SK-N-SH (cell line): ENCODE data around the gene CATSPER3. TPM values are rescaled to one million over a fixed set of nuclear protein-coding genes. Genes with fewer than 3 reads are reported as not detected.

Experiments
- CTCF ChIA-PET: fragments of 300-600, 350-600 bp; formaldehyde crosslinking; extraction: SDS; loops from one replicate; lab custom pipeline; 2021; lab: Yijun Ruan, JAX
- POLR2A ChIA-PET: fragments of 350-600 bp; sonication (Branson Sonifier 250); formaldehyde crosslinking; extraction: SDS; loops from one replicate; lab custom pipeline; 2020; ENCODE audit warnings: antibody characterized with exemption, inconsistent platforms; lab: Yijun Ruan, JAX
- DNase-seq: peaks from one replicate; pipeline ENCODE4 v3.0.0; 2012
- H2AFZ ChIP-seq: fragments of 200-600 bp; sonication (generic); 2 replicates; pipeline ENCODE4 v1.8.1; 2016; ENCODE audit warnings: antibody characterized with exemption, mild to moderate bottlenecking, low read depth
- H3F3A ChIP-seq: fragments of 200-600 bp; sonication (generic); replicated peaks from 2 replicates; pipeline ENCODE3; 2016; ENCODE audit warnings: antibody characterized with exemption, mild to moderate bottlenecking; ENCODE audit not compliant: insufficient read depth
- H3K27ac ChIP-seq, 2 experiments: fragments of 200-500 bp in 1 of 2; fragments of 200-600 bp in 1 of 2; sonication (Bioruptor generic) in 1 of 2; sonication (generic), shearing (Covaris generic) in 1 of 2; 2 replicates each; pipeline versions ENCODE4 v1.5.1 to v1.6.1; 2014 to 2016; ENCODE audit warnings: low read depth in 2 of 2, inconsistent platforms in 1 of 2, low read length in 1 of 2, mild to moderate bottlenecking in 1 of 2, mixed read lengths in 1 of 2
- H3K27me3 ChIP-seq: fragments of 200-600 bp; sonication (generic), shearing (Covaris generic); 2 replicates; pipeline ENCODE4 v1.6.1; 2016; ENCODE audit warnings: mixed run types; ENCODE audit not compliant: insufficient read depth
- H3K36me3 ChIP-seq, 2 experiments: fragments of 200-500 bp in 1 of 2; fragments of 200-600 bp in 1 of 2; sonication (Bioruptor generic) in 1 of 2; sonication (generic) in 1 of 2; replicated peaks in 1 of 2; 2 replicates each; pipeline versions ENCODE3 to v1.5.1; 2014 to 2016; ENCODE audit warnings: low read length in 1 of 2, mild to moderate bottlenecking in 1 of 2; ENCODE audit not compliant: insufficient read depth in 2 of 2, control insufficient read depth in 1 of 2
- H3K4me1 ChIP-seq, 2 experiments: fragments of 200-500 bp in 1 of 2; fragments of 200-600 bp in 1 of 2; sonication (Bioruptor generic) in 1 of 2; sonication (generic), shearing (Covaris generic) in 1 of 2; 2 replicates each; pipeline versions ENCODE4 v1.5.1 to v1.6.1; 2014 to 2016; ENCODE audit warnings: low read depth in 1 of 2, low read length in 1 of 2, mixed run types in 1 of 2; ENCODE audit not compliant: insufficient read depth in 2 of 2, control insufficient read depth in 1 of 2
- H3K4me2 ChIP-seq: fragments of 200-600 bp; sonication (generic), shearing (Covaris generic); 2 replicates; pipeline ENCODE4 v1.6.1; 2017; ENCODE audit warnings: mixed run types
- H3K4me3 ChIP-seq, 2 experiments: fragments of 200-500 bp in 1 of 2; fragments of 200-600 bp in 1 of 2; sonication (Bioruptor generic) in 1 of 2; sonication (generic), shearing (Covaris generic) in 1 of 2; 2 replicates each; pipeline versions ENCODE4 v1.5.1 to v1.8.1; 2014 to 2016; ENCODE audit warnings: low read depth in 2 of 2, inconsistent platforms in 1 of 2, low read length in 1 of 2, mild to moderate bottlenecking in 1 of 2, mixed read lengths in 1 of 2, moderate library complexity in 1 of 2
- H3K79me2 ChIP-seq: fragments of 200-600 bp; sonication (generic); 2 replicates; pipeline ENCODE4 v1.8.1; 2017; ENCODE audit warnings: mild to moderate bottlenecking; ENCODE audit not compliant: insufficient read depth
- H3K9ac ChIP-seq: fragments of 200-600 bp; sonication (generic); 2 replicates; pipeline ENCODE4 v1.6.1; 2017; ENCODE audit warnings: mixed run types
- H3K9me2 ChIP-seq: fragments of 200-600 bp; sonication (generic); 2 replicates; pipeline ENCODE4 v1.6.1; 2017; ENCODE audit warnings: mixed run types
- H3K9me3 ChIP-seq: fragments of 200-600 bp; sonication (generic); 2 replicates; pipeline ENCODE4 v1.6.1; 2017; ENCODE audit warnings: mixed run types, mild to moderate bottlenecking, moderate library complexity
- H4K20me1 ChIP-seq: fragments of 200-600 bp; sonication (generic); 2 replicates; pipeline ENCODE4 v1.6.1; 2017; ENCODE audit warnings: mild to moderate bottlenecking, mixed run types; ENCODE audit not compliant: insufficient read depth
- ELF1 ChIP-seq: IDR thresholded peaks from 2 replicates; pipeline ENCODE4 v1.4.0; 2012
- EP300 ChIP-seq, 2 experiments: IDR thresholded peaks; 2 replicates each; pipeline versions ENCODE4 v1.4.0 to v1.6.1; 2012; ENCODE audit warnings: borderline replicate concordance in 1 of 2, low read depth in 1 of 2, low read length in 1 of 2
- EZH2phosphoT487 ChIP-seq: fragments of 200-600 bp; sonication (generic); IDR thresholded peaks from 2 replicates; pipeline ENCODE4 v1.6.1; 2017; ENCODE audit warnings: low read depth, mixed run types, mild to moderate bottlenecking, antibody characterized with exemption, moderate library complexity, borderline replicate concordance
- FOSL2 ChIP-seq: IDR thresholded peaks from 2 replicates; pipeline ENCODE4 v1.4.0; 2012; ENCODE audit warnings: low read depth, mild to moderate bottlenecking, moderate library complexity, borderline replicate concordance
- FOXJ3 ChIP-seq: sonication (generic); formaldehyde crosslinking; IDR thresholded peaks from 2 replicates; pipeline ENCODE4 v1.5.1; 2020; ENCODE audit warnings: mild to moderate bottlenecking, missing genetic modification reagents
- FOXM1 ChIP-seq: IDR thresholded peaks from 2 replicates; pipeline ENCODE4 v1.4.0; 2012; ENCODE audit warnings: low read depth, mild to moderate bottlenecking
- GATA2 ChIP-seq: sonication (generic); formaldehyde crosslinking; IDR thresholded peaks from 2 replicates; pipeline ENCODE4 v1.5.0; 2020; ENCODE audit warnings: mild to moderate bottlenecking, missing genetic modification reagents
- MEF2A ChIP-seq: IDR thresholded peaks from 2 replicates; pipeline ENCODE4 v1.4.0; 2012; ENCODE audit warnings: low read depth, borderline replicate concordance
- MXI1 ChIP-seq: IDR thresholded peaks from 2 replicates; pipeline ENCODE4 v1.6.1; 2012; ENCODE audit warnings: mild to moderate bottlenecking, low read depth, low read length, improper control_type of control experiment
- NRF1 ChIP-seq: IDR thresholded peaks from 2 replicates; pipeline ENCODE4 v1.6.1; 2012; ENCODE audit warnings: low read depth, mild to moderate bottlenecking, low read length
- RAD21 ChIP-seq: IDR thresholded peaks from 2 replicates; pipeline ENCODE4 v1.6.1; 2012; ENCODE audit warnings: mild to moderate bottlenecking, low read length
- RFX5 ChIP-seq: IDR thresholded peaks from 2 replicates; pipeline ENCODE4 v1.6.1; 2012; ENCODE audit warnings: mild to moderate bottlenecking, improper control_type of control experiment, low read length
- SIN3A ChIP-seq: IDR thresholded peaks from 2 replicates; pipeline ENCODE4 v1.6.1; 2012; ENCODE audit warnings: low read depth, mild to moderate bottlenecking, low read length, moderate library complexity, borderline replicate concordance
- SMC3 ChIP-seq: IDR thresholded peaks from 2 replicates; pipeline ENCODE4 v1.6.1; 2012; ENCODE audit warnings: low read depth, low read length, improper control_type of control experiment
- TCF12 ChIP-seq: IDR thresholded peaks from 2 replicates; pipeline ENCODE4 v1.4.0; 2012
- YY1 ChIP-seq: IDR thresholded peaks from 2 replicates; pipeline ENCODE4 v1.4.0; 2012; ENCODE audit warnings: low read depth, mild to moderate bottlenecking
- WGBS: methylation state at CpG from one replicate; pipeline ENCODE4 v1.1.6; 2017; ENCODE audit warnings: low lambda C conversion rate; 5-methylcytosine and 5-hydroxymethylcytosine counted together
- polyA plus RNA-seq, 3 experiments: library from polyadenylated mRNA; depleted of rRNA; stranded (reverse); fragments of >200 nt; gene quantifications; 2 replicates each; pipeline ENCODE4 v1.2.3, GENCODE V29; 2012
- TF ChIP-seq, protein P1 (sequence below): IDR thresholded peaks from 2 replicates; pipeline ENCODE4 v1.4.0; 2012; ENCODE audit warnings: low read depth
- TF ChIP-seq, protein P2 (sequence below): fragments of 150-350 bp; IDR thresholded peaks from 2 replicates; pipeline ENCODE4 v1.6.1; 2016; ENCODE audit warnings: mild to moderate bottlenecking, low read depth, low read length
- TF ChIP-seq, protein P3 (sequence below): IDR thresholded peaks from 2 replicates; pipeline ENCODE4 v1.4.0; 2012; ENCODE audit warnings: low read depth, borderline replicate concordance
- TF ChIP-seq, protein P4 (sequence below): fragments of 150-350 bp; IDR thresholded peaks from 2 replicates; pipeline ENCODE4 v1.6.1; 2017; ENCODE audit warnings: antibody characterized with exemption, low read length, low read depth, borderline replicate concordance
- TF ChIP-seq, protein P5 (sequence below): fragments of 200-600 bp; sonication (generic); IDR thresholded peaks from 2 replicates; pipeline ENCODE4 v1.6.1; 2017; ENCODE audit warnings: antibody characterized with exemption, mild to moderate bottlenecking, moderate library complexity

CATSPER3 gene
- polyA plus RNA-seq, 1 of the 3 experiments (the other 2 are of a cell fraction) = 0.26 TPM

DNA sequence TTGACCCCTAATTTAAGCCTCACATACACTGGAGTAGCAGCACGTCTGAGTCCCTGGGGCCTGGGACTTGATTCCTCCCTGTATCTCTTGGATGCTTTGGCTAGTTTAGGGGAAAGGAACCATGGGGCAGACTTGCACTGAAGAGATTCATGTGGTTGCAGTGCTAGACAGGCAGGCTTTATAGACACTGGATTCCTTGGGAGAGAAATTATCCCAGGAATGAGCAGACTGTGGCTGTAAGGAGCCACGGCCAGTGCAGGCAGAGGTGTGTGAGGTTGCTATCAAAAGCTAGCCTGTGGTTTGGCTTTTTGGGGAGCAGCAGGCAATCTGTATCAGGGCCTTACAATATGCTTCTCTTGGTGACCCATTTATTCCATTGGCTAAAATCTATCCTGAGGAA is 86.8 kb downstream of the CATSPER3 start:
- no peak for DNase-seq
- TF ChIP-seq, protein P1, sequence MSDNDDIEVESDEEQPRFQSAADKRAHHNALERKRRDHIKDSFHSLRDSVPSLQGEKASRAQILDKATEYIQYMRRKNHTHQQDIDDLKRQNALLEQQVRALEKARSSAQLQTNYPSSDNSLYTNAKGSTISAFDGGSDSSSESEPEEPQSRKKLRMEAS = no peak
- no peak for TF ChIP-seq NRF1
- no peak for TF ChIP-seq FOXM1
- TF ChIP-seq ELF1 = no peak
- TF ChIP-seq, protein P2, sequence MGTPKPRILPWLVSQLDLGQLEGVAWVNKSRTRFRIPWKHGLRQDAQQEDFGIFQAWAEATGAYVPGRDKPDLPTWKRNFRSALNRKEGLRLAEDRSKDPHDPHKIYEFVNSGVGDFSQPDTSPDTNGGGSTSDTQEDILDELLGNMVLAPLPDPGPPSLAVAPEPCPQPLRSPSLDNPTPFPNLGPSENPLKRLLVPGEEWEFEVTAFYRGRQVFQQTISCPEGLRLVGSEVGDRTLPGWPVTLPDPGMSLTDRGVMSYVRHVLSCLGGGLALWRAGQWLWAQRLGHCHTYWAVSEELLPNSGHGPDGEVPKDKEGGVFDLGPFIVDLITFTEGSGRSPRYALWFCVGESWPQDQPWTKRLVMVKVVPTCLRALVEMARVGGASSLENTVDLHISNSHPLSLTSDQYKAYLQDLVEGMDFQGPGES = no peak
- TF ChIP-seq MEF2A = no peak
- TF ChIP-seq FOXJ3 (CRISPR knock-in tag) = no peak
- no peak for TF ChIP-seq FOSL2
- no peak for TF ChIP-seq TCF12
- no peak for TF ChIP-seq SMC3
- TF ChIP-seq, protein P3, sequence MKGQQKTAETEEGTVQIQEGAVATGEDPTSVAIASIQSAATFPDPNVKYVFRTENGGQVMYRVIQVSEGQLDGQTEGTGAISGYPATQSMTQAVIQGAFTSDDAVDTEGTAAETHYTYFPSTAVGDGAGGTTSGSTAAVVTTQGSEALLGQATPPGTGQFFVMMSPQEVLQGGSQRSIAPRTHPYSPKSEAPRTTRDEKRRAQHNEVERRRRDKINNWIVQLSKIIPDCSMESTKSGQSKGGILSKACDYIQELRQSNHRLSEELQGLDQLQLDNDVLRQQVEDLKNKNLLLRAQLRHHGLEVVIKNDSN = no peak
- no peak for TF ChIP-seq YY1
- no peak for TF ChIP-seq EZH2phosphoT487
- no peak for TF ChIP-seq RAD21
- TF ChIP-seq EP300 (IDR thresholded peaks at IDR 0.05; ENCODE audit: borderline replicate concordance in 1 of 2, low read depth in 1 of 2, low read length in 1 of 2) = no peak
- no peak for TF ChIP-seq SIN3A
- TF ChIP-seq, all 33 proteins: peak for 0
- CTCF ChIA-PET = interaction anchor here (1.4 kb wide), 1 partner anchor 150 kb away, joined by 4 read pairs; the partner anchor contains the start of gene PCBD2
- Histone ChIP-seq H3K27me3 (peaks cover 56% of the 10 kb centered on the region), H3K9ac (no peak overlapping the region), H4K20me1 (no peaks in the 10 kb centered on the region), H2AFZ (no peak overlapping the region), H3K4me2 (no peak overlapping the region), H3K27ac (no peak overlapping the region), H3K79me2 (no peaks in the 10 kb centered on the region), H3K9me3 (no peaks in the 10 kb centered on the region), H3K9me2 (no peaks in the 10 kb centered on the region), H3F3A (no peaks in the 10 kb centered on the region), H3K4me1 (no peaks in the 10 kb centered on the region; a peak in 1 of 4 replicates), H3K4me3 (no peak overlapping the region), H3K36me3 (no peaks in the 10 kb centered on the region)
- POLR2A ChIA-PET = no interaction called here
- 39% methylated on average over 2 of the region's 2 CpGs for WGBS

DNA sequence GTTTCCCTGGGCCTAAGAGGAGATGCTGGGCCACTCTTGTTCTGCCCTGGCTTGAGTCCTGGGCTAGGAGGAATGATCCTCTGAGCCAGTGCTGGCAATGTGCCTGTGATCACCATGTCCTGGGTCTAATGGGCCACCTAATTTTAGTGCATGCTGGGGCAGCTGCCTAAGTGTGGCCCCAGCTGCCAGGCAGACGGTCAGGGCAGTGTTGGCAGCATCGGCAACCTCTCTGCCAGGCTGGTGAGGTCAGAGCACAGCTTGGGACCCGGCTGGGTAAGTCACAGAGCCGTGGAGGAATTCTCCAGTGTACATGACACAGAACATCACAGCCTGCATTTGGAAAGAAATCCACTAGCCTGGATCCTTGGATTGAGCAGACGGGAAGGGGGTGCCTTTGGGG is 87.7 kb downstream of the CATSPER3 start:
- no peak overlapping the region for H2AFZ ChIP-seq
- no peak overlapping the region for H3K27ac ChIP-seq
- H3K9ac ChIP-seq = no peak overlapping the region
- H3K9me3 ChIP-seq = no peaks in the 10 kb centered on the region
- ChIA-PET CTCF (interaction anchor here (1.0 kb wide), 1 partner anchor 277 kb away, joined by 3 read pairs; no protein-coding TSS in a partner anchor), POLR2A (no interaction called here)
- H3K4me2 ChIP-seq = no peak overlapping the region
- no peaks in the 10 kb centered on the region for H4K20me1 ChIP-seq
- no peaks in the 10 kb centered on the region for H3K36me3 ChIP-seq
- H3K4me1 ChIP-seq = no peaks in the 10 kb centered on the region
- 67% methylated on average over 1 of the region's 5 CpGs for WGBS
- H3F3A ChIP-seq = no peaks in the 10 kb centered on the region
- no peaks in the 10 kb centered on the region for H3K79me2 ChIP-seq
- no peak for DNase-seq
- peaks cover 48% of the 10 kb centered on the region for H3K27me3 ChIP-seq
- H3K9me2 ChIP-seq = no peaks in the 10 kb centered on the region
- H3K4me3 ChIP-seq = no peak overlapping the region
- no peak for TF ChIP-seq NRF1
- TF ChIP-seq FOXJ3 (CRISPR knock-in tag) = no peak
- no peak for TF ChIP-seq YY1
- TF ChIP-seq, protein P4, sequence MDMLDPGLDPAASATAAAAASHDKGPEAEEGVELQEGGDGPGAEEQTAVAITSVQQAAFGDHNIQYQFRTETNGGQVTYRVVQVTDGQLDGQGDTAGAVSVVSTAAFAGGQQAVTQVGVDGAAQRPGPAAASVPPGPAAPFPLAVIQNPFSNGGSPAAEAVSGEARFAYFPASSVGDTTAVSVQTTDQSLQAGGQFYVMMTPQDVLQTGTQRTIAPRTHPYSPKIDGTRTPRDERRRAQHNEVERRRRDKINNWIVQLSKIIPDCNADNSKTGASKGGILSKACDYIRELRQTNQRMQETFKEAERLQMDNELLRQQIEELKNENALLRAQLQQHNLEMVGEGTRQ = no peak
- TF ChIP-seq, protein P5, sequence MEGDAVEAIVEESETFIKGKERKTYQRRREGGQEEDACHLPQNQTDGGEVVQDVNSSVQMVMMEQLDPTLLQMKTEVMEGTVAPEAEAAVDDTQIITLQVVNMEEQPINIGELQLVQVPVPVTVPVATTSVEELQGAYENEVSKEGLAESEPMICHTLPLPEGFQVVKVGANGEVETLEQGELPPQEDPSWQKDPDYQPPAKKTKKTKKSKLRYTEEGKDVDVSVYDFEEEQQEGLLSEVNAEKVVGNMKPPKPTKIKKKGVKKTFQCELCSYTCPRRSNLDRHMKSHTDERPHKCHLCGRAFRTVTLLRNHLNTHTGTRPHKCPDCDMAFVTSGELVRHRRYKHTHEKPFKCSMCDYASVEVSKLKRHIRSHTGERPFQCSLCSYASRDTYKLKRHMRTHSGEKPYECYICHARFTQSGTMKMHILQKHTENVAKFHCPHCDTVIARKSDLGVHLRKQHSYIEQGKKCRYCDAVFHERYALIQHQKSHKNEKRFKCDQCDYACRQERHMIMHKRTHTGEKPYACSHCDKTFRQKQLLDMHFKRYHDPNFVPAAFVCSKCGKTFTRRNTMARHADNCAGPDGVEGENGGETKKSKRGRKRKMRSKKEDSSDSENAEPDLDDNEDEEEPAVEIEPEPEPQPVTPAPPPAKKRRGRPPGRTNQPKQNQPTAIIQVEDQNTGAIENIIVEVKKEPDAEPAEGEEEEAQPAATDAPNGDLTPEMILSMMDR = no peak
- TF ChIP-seq, protein P3 = no peak
- TF ChIP-seq MXI1 = no peak
- TF ChIP-seq GATA2 (CRISPR knock-in tag) = no peak
- TF ChIP-seq SMC3 = no peak
- TF ChIP-seq, protein P1 = no peak
- no peak for TF ChIP-seq RFX5
- TF ChIP-seq RAD21 = no peak
